ENCODE results near the gene TANGO6.

The TANGO6 gene

GRCh38 chr16:69133373-69133954, 290.1 kb downstream of the TANGO6 start:
- FAIRE-seq, result no peak
- DNase-seq (ENCODE audit: low spot score), result no peak
